Stimulated activated naive B cell treated with anti-CD40 and anti-IgM and Interleukin-4, amounts not matched to agents 10 μg/mL and 1 μg/mL and 100 μg/mL, for 72 hours (primary cell): ENCODE results near the gene RNFT2.
"Not testable (repeated sequence)": the region's sequence is repeated elsewhere in the genome, so short reads cannot be mapped to it uniquely, and the experiment has no call there.

Experiments used
- ATAC-seq, 2 donors: fragments of 150-1000 bp; cut with Tn5 transposase; replicated peaks; 2 replicates each; pipeline ENCODE4 v1.10.0; 2021; ENCODE audit warnings: moderate library complexity in 1 of 2
- DNase-seq: peaks from one replicate; pipeline ENCODE4 v3.0.0; 2021
- H3K27ac Mint-ChIP-seq: one replicate; pipeline ENCODE4 v1.8.0; 2022; ENCODE audit warnings: mild to moderate bottlenecking, mixed read lengths
- H3K27me3 Mint-ChIP-seq, 2 donors: one replicate each; pipeline ENCODE4 v1.8.0; 2022; ENCODE audit warnings: mixed read lengths in 2 of 2
- H3K36me3 Mint-ChIP-seq, 2 donors: one replicate each; pipeline ENCODE4 v1.8.0; 2022; ENCODE audit warnings: mixed read lengths in 2 of 2, mild to moderate bottlenecking in 1 of 2
- H3K4me1 Mint-ChIP-seq, 2 donors: one replicate each; pipeline ENCODE4 v1.8.0; 2022; ENCODE audit warnings: mixed read lengths in 2 of 2, mild to moderate bottlenecking in 1 of 2
- H3K4me3 Mint-ChIP-seq, 2 donors: one replicate each; pipeline ENCODE4 v1.8.0; 2022; ENCODE audit warnings: mild to moderate bottlenecking in 2 of 2, mixed read lengths in 2 of 2, moderate library complexity in 1 of 2
- H3K9me3 Mint-ChIP-seq, 2 donors: one replicate each; pipeline ENCODE4 v1.8.0; 2022; ENCODE audit warnings: mixed read lengths in 2 of 2, mild to moderate bottlenecking in 1 of 2

Gene RNFT2

GRCh38 chr12:116777245-116777644, 39.1 kb downstream of the RNFT2 start:
- no peaks in the 10 kb centered on the region for H3K9me3 Mint-ChIP-seq
- DNase-seq = no peak
- H3K36me3 Mint-ChIP-seq = peaks cover 16 to 42% of the 10 kb centered on the region in 2 donors
- no peaks in the 10 kb centered on the region for H3K27me3 Mint-ChIP-seq
- no peaks in the 10 kb centered on the region for H3K4me1 Mint-ChIP-seq
- no peak for ATAC-seq
- no peak overlapping the region for H3K4me3 Mint-ChIP-seq
- no peak overlapping the region for H3K27ac Mint-ChIP-seq

GRCh38 chr12:116779597-116779996, 41.5 kb downstream of the RNFT2 start:
- H3K4me1 Mint-ChIP-seq = peaks cover 0 to under 1% of the 10 kb centered on the region in 2 donors
- H3K36me3 Mint-ChIP-seq = peaks cover 25 to 49% of the 10 kb centered on the region in 2 donors
- no peaks in the 10 kb centered on the region for H3K9me3 Mint-ChIP-seq
- ATAC-seq = no peak
- no peak for DNase-seq
- H3K27me3 Mint-ChIP-seq = no peaks in the 10 kb centered on the region
- H3K27ac Mint-ChIP-seq = peak overlapping the region; percentile 25
- H3K4me3 Mint-ChIP-seq = no peak overlapping the region

GRCh38 chr12:116780942-116781341, 42.8 kb downstream of the RNFT2 start:
- no peak overlapping the region for H3K27ac Mint-ChIP-seq
- no peak for ATAC-seq
- peaks cover 0 to 4% of the 10 kb centered on the region in 2 donors for H3K4me1 Mint-ChIP-seq

DNA sequence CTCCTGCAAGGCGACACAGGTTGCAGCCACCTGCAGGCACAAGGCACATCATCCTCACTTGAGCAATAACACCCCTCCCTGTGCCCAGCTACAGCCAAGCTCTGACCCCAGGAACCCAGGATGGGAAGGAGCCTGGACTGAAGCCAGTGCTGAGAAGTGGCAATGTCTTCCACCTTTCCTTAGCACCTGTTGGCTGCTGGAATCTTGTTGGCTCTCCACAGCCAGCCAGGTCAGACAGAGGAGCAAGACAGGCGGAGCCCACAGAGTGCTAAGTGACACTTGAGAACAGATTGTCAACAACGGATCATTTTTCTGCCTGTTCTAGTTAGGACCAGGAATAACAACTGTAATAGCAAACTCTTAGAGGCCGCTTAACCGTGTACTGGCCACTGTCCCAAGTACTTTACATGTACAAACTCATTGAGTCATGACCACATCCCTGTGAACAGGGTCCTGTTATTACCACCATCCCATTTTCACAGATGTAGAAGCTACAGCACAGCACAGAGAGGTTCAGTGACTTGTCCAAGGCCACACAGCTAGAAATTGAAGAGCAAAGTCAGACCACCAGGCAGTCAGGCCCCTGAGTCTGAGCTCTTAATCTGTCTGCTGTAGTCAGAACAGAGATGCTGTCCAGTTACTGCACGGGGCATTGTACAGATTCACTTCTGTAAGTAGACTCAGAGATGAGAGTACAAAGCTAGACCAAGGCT, 45.6 kb downstream of the RNFT2 start:
- H3K4me3 Mint-ChIP-seq = no peak overlapping the region
- H3K36me3 Mint-ChIP-seq = peaks cover 36 to 63% of the 10 kb centered on the region in 2 donors
- ATAC-seq (no peak), DNase-seq (no peak)
- no peak overlapping the region for H3K27ac Mint-ChIP-seq
- H3K4me1 Mint-ChIP-seq = peaks cover 0 to 4% of the 10 kb centered on the region in 2 donors
- no peaks in the 10 kb centered on the region for H3K9me3 Mint-ChIP-seq
- no peaks in the 10 kb centered on the region for H3K27me3 Mint-ChIP-seq

More at GRCh38 chr12:116780942-116781341, 42.8 kb downstream of the RNFT2 start:
- Mint-ChIP-seq H3K4me3 (no peak overlapping the region), H3K9me3 (no peaks in the 10 kb centered on the region), H3K27me3 (no peaks in the 10 kb centered on the region), H3K36me3 (peaks cover 30 to 60% of the 10 kb centered on the region in 2 donors)
- DNase-seq = no peak

- Mint-ChIP-seq H3K27me3 (no peaks in the 10 kb centered on the region), H3K9me3 (no peaks in the 10 kb centered on the region), H3K4me1 (peaks cover 0 to 4% of the 10 kb centered on the region in 2 donors), H3K36me3 (peaks cover 33 to 61% of the 10 kb centered on the region in 2 donors), H3K4me3 (no peak overlapping the region), H3K27ac (no peak overlapping the region)
- ATAC-seq (no peak), DNase-seq (no peak)
Measured at GRCh38 chr12:116784238-116784612, 46.1 kb downstream of the RNFT2 start.

DNA sequence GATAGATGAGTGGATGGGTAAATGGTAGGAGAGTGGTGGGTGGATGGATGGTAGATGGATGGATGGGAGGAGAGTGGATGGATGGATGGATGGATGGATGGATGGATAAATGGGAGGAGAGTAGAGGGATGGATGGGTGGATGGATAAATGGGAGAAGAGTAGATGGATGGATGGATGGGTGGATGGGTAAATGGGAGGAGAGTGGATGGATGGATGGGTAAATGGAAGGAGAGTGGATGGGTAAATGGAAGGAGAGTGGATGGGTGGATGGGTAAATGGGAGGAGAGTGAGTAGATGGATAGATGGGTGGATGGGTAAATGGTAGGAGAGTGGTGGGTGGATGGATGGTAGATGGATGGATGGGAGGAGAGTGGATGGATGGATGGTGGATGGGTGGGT, 51.4 kb downstream of the RNFT2 start:
- not testable (repeated sequence) for H3K27me3 Mint-ChIP-seq, ATAC-seq, H3K27ac Mint-ChIP-seq, H3K4me3 Mint-ChIP-seq, H3K9me3 Mint-ChIP-seq, DNase-seq, H3K4me1 Mint-ChIP-seq
- peaks cover 16 to 30% of the 10 kb centered on the region in 2 donors for H3K36me3 Mint-ChIP-seq

GRCh38 chr12:116790066-116790465, 52.0 kb downstream of the RNFT2 start:
- DNase-seq (no peak), ATAC-seq (no peak)
- H3K4me1 Mint-ChIP-seq = no peaks in the 10 kb centered on the region
- no peak overlapping the region for H3K4me3 Mint-ChIP-seq
- no peaks in the 10 kb centered on the region for H3K9me3 Mint-ChIP-seq
- peaks cover 11 to 25% of the 10 kb centered on the region in 2 donors for H3K36me3 Mint-ChIP-seq
- H3K27ac Mint-ChIP-seq = no peak overlapping the region
- no peaks in the 10 kb centered on the region for H3K27me3 Mint-ChIP-seq

- Mint-ChIP-seq H3K4me1 (no peaks in the 10 kb centered on the region), H3K27ac (no peak overlapping the region), H3K9me3 (no peaks in the 10 kb centered on the region), H3K36me3 (peaks cover 5 to 7% of the 10 kb centered on the region in 2 donors), H3K4me3 (no peak overlapping the region), H3K27me3 (no peaks in the 10 kb centered on the region)
- DNase-seq (no peak), ATAC-seq (no peak)
Measured at GRCh38 chr12:116792403-116792802, 54.3 kb downstream of the RNFT2 start.

DNA sequence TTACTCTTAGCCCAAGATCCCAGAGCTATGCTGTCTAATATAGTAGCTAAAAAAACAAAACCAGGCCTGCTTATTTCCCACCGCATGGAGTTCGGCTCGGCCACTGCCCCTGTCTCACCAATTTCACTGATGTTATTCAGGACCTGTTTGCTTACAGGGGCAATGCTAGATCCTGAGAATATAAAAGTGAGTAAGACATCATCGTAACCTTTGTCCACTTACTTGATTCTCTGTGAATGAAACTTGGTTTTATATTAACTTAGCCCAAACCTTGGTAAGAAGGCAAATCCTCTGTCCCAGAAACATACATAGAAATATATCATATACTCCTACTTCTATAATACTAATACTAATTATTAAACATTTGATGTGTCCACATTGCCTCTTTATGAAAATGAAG, 56.6 kb downstream of the RNFT2 start:
- Mint-ChIP-seq H3K4me3 (no peak overlapping the region), H3K27me3 (no peaks in the 10 kb centered on the region), H3K9me3 (peaks cover 3 to 12% of the 10 kb centered on the region in 2 donors), H3K36me3 (peaks cover 18 to 26% of the 10 kb centered on the region in 2 donors), H3K27ac (no peak overlapping the region), H3K4me1 (no peaks in the 10 kb centered on the region)
- ATAC-seq (no peak), DNase-seq (no peak)

- Mint-ChIP-seq H3K36me3 (peaks cover 23 to 32% of the 10 kb centered on the region in 2 donors), H3K27ac (no peak overlapping the region), H3K4me1 (no peaks in the 10 kb centered on the region), H3K27me3 (no peaks in the 10 kb centered on the region), H3K4me3 (no peak overlapping the region), H3K9me3 (peaks cover 7 to 15% of the 10 kb centered on the region in 2 donors)
- ATAC-seq (no peak), DNase-seq (no peak)
Measured at GRCh38 chr12:116797885-116798284, 59.8 kb downstream of the RNFT2 start.

DNA sequence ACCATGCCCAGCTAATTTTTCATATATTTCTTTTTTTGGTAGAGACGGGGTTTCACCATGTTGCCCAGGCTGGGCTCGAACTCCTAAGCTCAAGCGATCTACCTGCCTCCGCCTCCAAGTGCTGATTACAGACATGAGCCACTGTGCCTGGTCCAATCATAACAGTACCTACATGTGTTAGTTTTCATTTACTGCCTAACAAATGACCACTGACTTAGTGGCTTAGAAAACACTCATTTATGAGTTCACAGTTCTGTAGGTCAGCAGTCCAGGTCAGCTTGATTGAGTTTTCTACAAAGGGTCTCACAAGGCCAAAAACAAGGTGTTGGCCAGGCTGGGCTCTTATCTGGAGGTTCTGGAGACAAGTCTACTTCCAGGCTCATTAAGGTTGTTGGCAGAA, 60.6 kb downstream of the RNFT2 start:
- ATAC-seq (no peak), DNase-seq (no peak)
- no peak overlapping the region for H3K4me3 Mint-ChIP-seq
- H3K27ac Mint-ChIP-seq = no peak overlapping the region
- H3K36me3 Mint-ChIP-seq = peaks cover 19 to 32% of the 10 kb centered on the region in 2 donors
- H3K4me1 Mint-ChIP-seq = peaks cover 5 to 7% of the 10 kb centered on the region in 2 donors
- no peaks in the 10 kb centered on the region for H3K27me3 Mint-ChIP-seq
- peaks cover 7 to 15% of the 10 kb centered on the region in 2 donors for H3K9me3 Mint-ChIP-seq

DNA sequence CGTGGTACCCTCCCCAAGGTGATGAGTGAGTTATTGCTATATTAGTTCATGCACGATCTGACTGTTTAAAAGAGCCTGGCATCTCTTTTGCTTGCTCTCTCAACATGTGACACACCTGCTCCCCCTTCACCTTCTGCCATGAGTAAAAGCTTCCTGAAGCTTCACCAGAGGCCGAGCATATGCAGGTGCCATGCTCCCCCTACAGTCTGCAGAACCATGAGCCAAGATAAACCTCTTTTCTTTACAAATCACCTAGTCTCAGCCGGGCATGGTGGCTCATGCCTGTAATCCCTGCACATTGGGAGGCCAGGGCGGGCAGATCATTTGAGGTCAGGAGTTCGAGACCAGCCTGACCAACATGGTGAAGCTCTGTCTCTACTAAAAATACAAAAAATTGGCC, 61.8 kb downstream of the RNFT2 start:
- peaks cover 18 to 32% of the 10 kb centered on the region in 2 donors for H3K36me3 Mint-ChIP-seq
- peaks cover 7 to 15% of the 10 kb centered on the region in 2 donors for H3K9me3 Mint-ChIP-seq
- ATAC-seq (no peak), DNase-seq (no peak)
- no peak overlapping the region for H3K4me3 Mint-ChIP-seq
- H3K4me1 Mint-ChIP-seq = peaks cover 9 to 20% of the 10 kb centered on the region in 2 donors
- no peaks in the 10 kb centered on the region for H3K27me3 Mint-ChIP-seq
- no peak overlapping the region for H3K27ac Mint-ChIP-seq

DNA sequence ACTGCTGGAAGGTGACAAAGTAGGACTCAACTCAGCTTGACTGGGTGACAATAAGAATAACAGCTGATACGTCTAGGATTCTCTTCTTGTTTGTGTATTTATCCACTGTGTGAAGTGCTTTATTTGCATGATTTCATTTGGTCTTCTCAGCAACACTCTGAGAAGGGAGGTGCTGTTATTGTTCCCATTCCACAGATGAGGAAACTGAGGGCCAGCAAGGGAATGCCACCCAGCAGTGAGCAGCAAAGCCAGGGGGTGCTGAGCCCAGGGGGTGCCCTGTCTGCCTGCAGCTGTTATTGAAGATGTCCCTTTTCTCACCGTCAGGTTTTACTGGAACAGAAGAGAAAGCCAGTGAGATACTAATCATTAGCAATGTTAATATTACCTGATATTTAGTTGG, 62.8 kb downstream of the RNFT2 start:
- Mint-ChIP-seq H3K27me3 (no peaks in the 10 kb centered on the region), H3K27ac (peak overlapping the region; percentile 16), H3K4me3 (no peak overlapping the region), H3K36me3 (peaks cover 18 to 32% of the 10 kb centered on the region in 2 donors), H3K9me3 (peaks cover 7 to 15% of the 10 kb centered on the region in 2 donors), H3K4me1 (peaks cover 9 to 24% of the 10 kb centered on the region in 2 donors)
- ATAC-seq (no peak), DNase-seq (no peak)

- H3K4me3 Mint-ChIP-seq = no peak overlapping the region
- no peak for ATAC-seq
- peaks cover 18 to 32% of the 10 kb centered on the region in 2 donors for H3K36me3 Mint-ChIP-seq
- no peak overlapping the region for H3K27ac Mint-ChIP-seq
- no peak for DNase-seq
- peaks cover 12 to 28% of the 10 kb centered on the region in 2 donors for H3K4me1 Mint-ChIP-seq
- H3K9me3 Mint-ChIP-seq = peaks cover 7 to 15% of the 10 kb centered on the region in 2 donors
- H3K27me3 Mint-ChIP-seq = no peaks in the 10 kb centered on the region
Measured at GRCh38 chr12:116802018-116802417, 63.9 kb downstream of the RNFT2 start.

DNA sequence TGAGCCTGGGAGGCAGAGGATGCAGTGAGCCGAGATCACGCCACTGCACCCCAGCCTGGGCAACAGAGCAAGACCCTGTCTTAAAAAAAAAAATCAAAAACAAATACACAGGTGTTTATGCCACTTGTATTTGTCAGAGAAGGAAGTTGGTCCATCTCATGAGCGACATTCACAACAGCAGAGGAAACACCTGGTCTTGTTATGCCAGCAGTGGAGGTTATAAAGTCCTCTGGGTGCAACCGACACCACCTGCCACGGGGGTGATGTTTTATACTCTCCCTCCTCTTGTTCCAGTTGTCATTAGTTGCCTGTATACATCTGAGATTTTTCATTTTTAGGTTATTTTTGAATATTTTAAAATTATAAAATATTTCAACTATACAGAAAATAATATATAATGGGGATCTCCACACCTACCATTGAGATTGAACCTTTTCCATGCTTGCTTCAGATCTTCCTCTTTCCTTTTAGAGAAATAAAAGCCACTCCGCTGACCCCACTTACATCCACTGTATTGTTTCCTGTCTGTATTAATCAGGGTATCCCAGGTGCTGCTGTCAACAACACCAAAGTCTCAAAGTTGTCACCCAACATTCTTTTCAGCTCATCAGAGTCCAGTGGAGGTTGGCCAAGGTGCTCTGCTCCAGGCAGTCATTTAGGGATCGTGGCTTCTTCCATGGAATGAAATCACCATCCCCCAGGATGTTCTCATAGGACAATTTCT, 65.1 kb downstream of the RNFT2 start:
- DNase-seq = peak; percentile 4
- H3K4me1 Mint-ChIP-seq = peaks cover 15 to 35% of the 10 kb centered on the region in 2 donors
- no peaks in the 10 kb centered on the region for H3K27me3 Mint-ChIP-seq
- H3K4me3 Mint-ChIP-seq = no peak overlapping the region
- H3K27ac Mint-ChIP-seq = peak overlapping the region; percentile 80
- peaks cover 7 to 12% of the 10 kb centered on the region in 2 donors for H3K9me3 Mint-ChIP-seq
- ATAC-seq = peak; percentile 80 to 91
- H3K36me3 Mint-ChIP-seq = peaks cover 15 to 28% of the 10 kb centered on the region in 2 donors
